Stimulated activated memory B cell treated with anti-CD40 and anti-IgM and Interleukin-4, amounts not matched to agents 10 μg/mL and 1 μg/mL and 100 μg/mL, for 72 hours (primary cell): ENCODE measurements around the gene LRRC4C.

Experiments used
- ATAC-seq: fragments of 150-1000 bp; cut with Tn5 transposase; 2 replicates; pipeline ENCODE4 v1.10.0; 2021
- H3K27ac Mint-ChIP-seq: one replicate; pipeline ENCODE4 v1.8.0; 2022; ENCODE audit warnings: mild to moderate bottlenecking, mixed read lengths
- H3K27me3 Mint-ChIP-seq: one replicate; pipeline ENCODE4 v1.8.0; 2022; ENCODE audit warnings: mixed read lengths
- H3K36me3 Mint-ChIP-seq: one replicate; pipeline ENCODE4 v1.8.0; 2022; ENCODE audit warnings: mixed read lengths
- H3K4me1 Mint-ChIP-seq: one replicate; pipeline ENCODE4 v1.8.0; 2022; ENCODE audit warnings: mixed read lengths
- H3K4me3 Mint-ChIP-seq: one replicate; pipeline ENCODE4 v1.8.0; 2022; ENCODE audit warnings: mild to moderate bottlenecking, moderate library complexity, mixed read lengths
- H3K9me3 Mint-ChIP-seq: one replicate; pipeline ENCODE4 v1.8.0; 2022; ENCODE audit warnings: mixed read lengths

LRRC4C gene

GRCh38 chr11:41320238-41320637 is 139.2 kb downstream of the LRRC4C start:
- no peak overlapping the region for H3K27ac Mint-ChIP-seq
- no peak for ATAC-seq
- no peaks in the 10 kb centered on the region for H3K36me3 Mint-ChIP-seq
- H3K9me3 Mint-ChIP-seq, result peaks cover 3% of the 10 kb centered on the region
- no peak overlapping the region for H3K4me3 Mint-ChIP-seq
- H3K4me1 Mint-ChIP-seq, result no peaks in the 10 kb centered on the region
- no peaks in the 10 kb centered on the region for H3K27me3 Mint-ChIP-seq

- Mint-ChIP-seq H3K36me3 (no peaks in the 10 kb centered on the region), H3K27me3 (no peaks in the 10 kb centered on the region), H3K4me1 (no peaks in the 10 kb centered on the region), H3K27ac (no peak overlapping the region), H3K4me3 (no peak overlapping the region), H3K9me3 (peaks cover 3% of the 10 kb centered on the region)
- no peak for ATAC-seq
Measured at GRCh38 chr11:41319434-41319833, 140.0 kb downstream of the LRRC4C start.

GRCh38 chr11:41316751-41317150 is 142.7 kb downstream of the LRRC4C start:
- Mint-ChIP-seq H3K9me3 (peaks cover 3% of the 10 kb centered on the region), H3K27ac (no peak overlapping the region), H3K27me3 (no peaks in the 10 kb centered on the region), H3K36me3 (no peaks in the 10 kb centered on the region), H3K4me1 (no peaks in the 10 kb centered on the region), H3K4me3 (no peak overlapping the region)
- ATAC-seq, result no peak

- H3K4me1 Mint-ChIP-seq, result peaks cover 15% of the 10 kb centered on the region
- no peak for ATAC-seq
- H3K4me3 Mint-ChIP-seq, result no peak overlapping the region
- H3K36me3 Mint-ChIP-seq, result no peaks in the 10 kb centered on the region
- H3K27ac Mint-ChIP-seq, result no peak overlapping the region
- peaks cover 3% of the 10 kb centered on the region for H3K9me3 Mint-ChIP-seq
- no peaks in the 10 kb centered on the region for H3K27me3 Mint-ChIP-seq
Measured at GRCh38 chr11:41313226-41313625, 146.2 kb downstream of the LRRC4C start.

- peak; percentile 17 for ATAC-seq
- peaks cover 39% of the 10 kb centered on the region for H3K4me1 Mint-ChIP-seq
- no peak overlapping the region for H3K27ac Mint-ChIP-seq
- no peaks in the 10 kb centered on the region for H3K27me3 Mint-ChIP-seq
- H3K9me3 Mint-ChIP-seq, result no peaks in the 10 kb centered on the region
- H3K36me3 Mint-ChIP-seq, result no peaks in the 10 kb centered on the region
- no peak overlapping the region for H3K4me3 Mint-ChIP-seq
Measured at GRCh38 chr11:41309716-41310115, 149.7 kb downstream of the LRRC4C start.

- peak; percentile 79 for ATAC-seq
- peak overlapping the region; percentile 19 for H3K4me3 Mint-ChIP-seq
- H3K9me3 Mint-ChIP-seq, result no peaks in the 10 kb centered on the region
- no peaks in the 10 kb centered on the region for H3K36me3 Mint-ChIP-seq
- H3K27me3 Mint-ChIP-seq, result no peaks in the 10 kb centered on the region
- H3K27ac Mint-ChIP-seq, result peak overlapping the region; percentile 25
- peaks cover 39% of the 10 kb centered on the region for H3K4me1 Mint-ChIP-seq
Measured at GRCh38 chr11:41309111-41309522, 150.3 kb downstream of the LRRC4C start.

- Mint-ChIP-seq H3K4me1 (peaks cover 39% of the 10 kb centered on the region), H3K36me3 (no peaks in the 10 kb centered on the region), H3K27me3 (no peaks in the 10 kb centered on the region), H3K4me3 (no peak overlapping the region), H3K27ac (peak overlapping the region; percentile 25), H3K9me3 (no peaks in the 10 kb centered on the region)
- ATAC-seq, result no peak
Measured at GRCh38 chr11:41308286-41308685, 151.2 kb downstream of the LRRC4C start.

GRCh38 chr11:41307296-41308080 is 152.0 kb downstream of the LRRC4C start:
- Mint-ChIP-seq H3K4me1 (peaks cover 39% of the 10 kb centered on the region), H3K4me3 (no peak overlapping the region), H3K9me3 (no peaks in the 10 kb centered on the region), H3K36me3 (no peaks in the 10 kb centered on the region), H3K27me3 (no peaks in the 10 kb centered on the region), H3K27ac (peak overlapping the region; percentile 25)
- peak; percentile 11 for ATAC-seq

GRCh38 chr11:41306431-41306830 is 153.0 kb downstream of the LRRC4C start:
- no peaks in the 10 kb centered on the region for H3K27me3 Mint-ChIP-seq
- peak; percentile 66 for ATAC-seq

GRCh38 chr11:41301023-41301422 is 158.4 kb downstream of the LRRC4C start:
- Mint-ChIP-seq H3K4me3 (no peak overlapping the region), H3K36me3 (no peaks in the 10 kb centered on the region), H3K27me3 (no peaks in the 10 kb centered on the region), H3K9me3 (no peaks in the 10 kb centered on the region), H3K27ac (no peak overlapping the region), H3K4me1 (peaks cover 2% of the 10 kb centered on the region)
- no peak for ATAC-seq

More at GRCh38 chr11:41306431-41306830, 153.0 kb downstream of the LRRC4C start:
- no peaks in the 10 kb centered on the region for H3K36me3 Mint-ChIP-seq
- H3K4me1 Mint-ChIP-seq, result peaks cover 39% of the 10 kb centered on the region
- no peaks in the 10 kb centered on the region for H3K9me3 Mint-ChIP-seq
- H3K27ac Mint-ChIP-seq, result peak overlapping the region; percentile 25
- H3K4me3 Mint-ChIP-seq, result peak overlapping the region; percentile 42

- ATAC-seq, result peak; percentile 48
- H3K27ac Mint-ChIP-seq, result peak overlapping the region; percentile 50
- H3K36me3 Mint-ChIP-seq, result no peaks in the 10 kb centered on the region
- no peaks in the 10 kb centered on the region for H3K27me3 Mint-ChIP-seq
- peaks cover 4% of the 10 kb centered on the region for H3K4me1 Mint-ChIP-seq
- no peak overlapping the region for H3K4me3 Mint-ChIP-seq
- peaks cover 4% of the 10 kb centered on the region for H3K9me3 Mint-ChIP-seq
Measured at GRCh38 chr11:41289408-41289807, 170.0 kb downstream of the LRRC4C start.

- Mint-ChIP-seq H3K9me3 (peaks cover 4% of the 10 kb centered on the region), H3K4me1 (peaks cover 4% of the 10 kb centered on the region), H3K4me3 (no peak overlapping the region), H3K27me3 (no peaks in the 10 kb centered on the region), H3K36me3 (no peaks in the 10 kb centered on the region), H3K27ac (no peak overlapping the region)
- no peak for ATAC-seq
Measured at GRCh38 chr11:41286751-41287150, 172.7 kb downstream of the LRRC4C start.

- Mint-ChIP-seq H3K27ac (no peak overlapping the region), H3K4me1 (peaks cover under 1% of the 10 kb centered on the region), H3K36me3 (no peaks in the 10 kb centered on the region), H3K9me3 (no peaks in the 10 kb centered on the region), H3K4me3 (no peak overlapping the region), H3K27me3 (no peaks in the 10 kb centered on the region)
- ATAC-seq, result no peak
Measured at GRCh38 chr11:41284354-41284753, 175.1 kb downstream of the LRRC4C start.

- ATAC-seq, result no peak
- no peaks in the 10 kb centered on the region for H3K9me3 Mint-ChIP-seq
- H3K36me3 Mint-ChIP-seq, result no peaks in the 10 kb centered on the region
- H3K27ac Mint-ChIP-seq, result no peak overlapping the region
- no peak overlapping the region for H3K4me3 Mint-ChIP-seq
- no peaks in the 10 kb centered on the region for H3K4me1 Mint-ChIP-seq
- no peaks in the 10 kb centered on the region for H3K27me3 Mint-ChIP-seq
Measured at GRCh38 chr11:41283191-41283930, 176.1 kb downstream of the LRRC4C start.

GRCh38 chr11:41282395-41282794 is 177.1 kb downstream of the LRRC4C start:
- no peak for ATAC-seq
- Mint-ChIP-seq H3K9me3 (peaks cover 3% of the 10 kb centered on the region), H3K27me3 (no peaks in the 10 kb centered on the region), H3K36me3 (no peaks in the 10 kb centered on the region), H3K4me1 (no peaks in the 10 kb centered on the region), H3K4me3 (no peak overlapping the region), H3K27ac (no peak overlapping the region)
